ENCODE results near the gene FGG. TPM values are rescaled to one million over a fixed set of nuclear protein-coding genes. Genes with fewer than 3 reads are reported as not detected.

The FGG gene
- total RNA-seq, 4 donors from 2014 or later, result not detected

DNA sequence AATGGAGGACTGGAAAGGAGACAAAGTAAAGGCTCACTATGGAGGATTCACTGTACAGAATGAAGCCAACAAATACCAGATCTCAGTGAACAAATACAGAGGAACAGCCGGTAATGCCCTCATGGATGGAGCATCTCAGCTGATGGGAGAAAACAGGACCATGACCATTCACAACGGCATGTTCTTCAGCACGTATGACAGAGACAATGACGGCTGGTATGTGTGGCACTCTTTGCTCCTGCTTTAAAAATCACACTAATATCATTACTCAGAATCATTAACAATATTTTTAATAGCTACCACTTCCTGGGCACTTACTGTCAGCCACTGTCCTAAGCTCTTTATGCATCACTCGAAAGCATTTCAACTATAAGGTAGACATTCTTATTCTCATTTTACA lies 42.9 kb downstream of the FGG start:
- Histone ChIP-seq H3K9me3 (no peaks in the 10 kb centered on the region), H3K4me3 (no peak overlapping the region), H3K36me3 (no peaks in the 10 kb centered on the region), H3K27ac (no peak overlapping the region), H3K27me3 (no peaks in the 10 kb centered on the region), H3K4me1 (no peaks in the 10 kb centered on the region)
- 88% methylated on average over 5 of the region's 5 CpGs for WGBS, 2 donors
- no peak for DNase-seq (ENCODE audit: low spot score in 2 of 2)
- TF ChIP-seq, protein P1, sequence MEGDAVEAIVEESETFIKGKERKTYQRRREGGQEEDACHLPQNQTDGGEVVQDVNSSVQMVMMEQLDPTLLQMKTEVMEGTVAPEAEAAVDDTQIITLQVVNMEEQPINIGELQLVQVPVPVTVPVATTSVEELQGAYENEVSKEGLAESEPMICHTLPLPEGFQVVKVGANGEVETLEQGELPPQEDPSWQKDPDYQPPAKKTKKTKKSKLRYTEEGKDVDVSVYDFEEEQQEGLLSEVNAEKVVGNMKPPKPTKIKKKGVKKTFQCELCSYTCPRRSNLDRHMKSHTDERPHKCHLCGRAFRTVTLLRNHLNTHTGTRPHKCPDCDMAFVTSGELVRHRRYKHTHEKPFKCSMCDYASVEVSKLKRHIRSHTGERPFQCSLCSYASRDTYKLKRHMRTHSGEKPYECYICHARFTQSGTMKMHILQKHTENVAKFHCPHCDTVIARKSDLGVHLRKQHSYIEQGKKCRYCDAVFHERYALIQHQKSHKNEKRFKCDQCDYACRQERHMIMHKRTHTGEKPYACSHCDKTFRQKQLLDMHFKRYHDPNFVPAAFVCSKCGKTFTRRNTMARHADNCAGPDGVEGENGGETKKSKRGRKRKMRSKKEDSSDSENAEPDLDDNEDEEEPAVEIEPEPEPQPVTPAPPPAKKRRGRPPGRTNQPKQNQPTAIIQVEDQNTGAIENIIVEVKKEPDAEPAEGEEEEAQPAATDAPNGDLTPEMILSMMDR (IDR thresholded peaks at IDR 0.05), result no peak
- TF ChIP-seq EP300 (IDR thresholded peaks at IDR 0.05) (no peak), POLR2A (IDR thresholded peaks at IDR 0.05) (no peak)

DNA sequence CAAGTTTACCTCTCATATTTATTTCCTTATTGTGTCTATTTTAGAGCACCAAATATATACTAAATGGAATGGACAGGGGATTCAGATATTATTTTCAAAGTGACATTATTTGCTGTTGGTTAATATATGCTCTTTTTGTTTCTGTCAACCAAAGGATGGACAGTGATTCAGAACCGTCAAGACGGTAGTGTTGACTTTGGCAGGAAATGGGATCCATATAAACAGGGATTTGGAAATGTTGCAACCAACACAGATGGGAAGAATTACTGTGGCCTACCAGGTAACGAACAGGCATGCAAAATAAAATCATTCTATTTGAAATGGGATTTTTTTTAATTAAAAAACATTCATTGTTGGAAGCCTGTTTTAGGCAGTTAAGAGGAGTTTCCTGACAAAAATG lies 43.4 kb downstream of the FGG start:
- TF ChIP-seq EP300 (IDR thresholded peaks at IDR 0.05), result no peak
- TF ChIP-seq, protein P1 (IDR thresholded peaks at IDR 0.05), result no peak
- TF ChIP-seq POLR2A (IDR thresholded peaks at IDR 0.05), result no peak
- no peak overlapping the region for H3K27ac ChIP-seq
- no peaks in the 10 kb centered on the region for H3K27me3 ChIP-seq
- H3K4me1 ChIP-seq, result no peaks in the 10 kb centered on the region
- no peak for DNase-seq (ENCODE audit: low spot score in 2 of 2)
- no peak overlapping the region for H3K4me3 ChIP-seq
- no peaks in the 10 kb centered on the region for H3K36me3 ChIP-seq
- 31 to 39% methylated on average over 3 of the region's 3 CpGs for WGBS, 2 donors
- no peaks in the 10 kb centered on the region for H3K9me3 ChIP-seq

DNA sequence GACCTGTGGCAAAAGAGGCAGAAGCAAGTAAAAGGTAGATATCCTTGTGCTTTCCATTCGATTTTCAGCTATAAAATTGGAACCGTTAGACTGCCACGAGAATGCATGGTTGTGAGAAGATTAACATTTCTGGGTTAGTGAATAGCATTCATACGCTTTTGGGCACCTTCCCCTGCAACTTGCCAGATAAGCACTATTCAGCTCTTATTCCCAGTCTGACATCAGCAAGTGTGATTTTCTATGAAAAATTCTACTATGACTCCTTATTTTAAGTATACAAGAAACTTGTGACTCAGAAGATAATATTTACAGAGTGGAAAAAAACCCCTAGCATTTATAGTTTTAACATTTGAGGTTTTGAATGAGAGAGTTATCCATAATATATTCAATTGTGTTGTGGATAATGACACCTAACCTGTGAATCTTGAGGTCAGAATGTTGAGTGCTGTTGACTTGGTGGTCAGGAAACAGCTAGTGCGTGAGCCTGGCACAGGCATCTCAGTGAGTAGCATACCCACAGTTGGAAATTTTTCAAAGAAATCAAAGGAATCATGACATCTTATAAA lies 45.7 kb downstream of the FGG start:
- 73 to 84% methylated on average over 5 of the region's 5 CpGs for WGBS, 2 donors
- TF ChIP-seq EP300 (IDR thresholded peaks at IDR 0.05), result no peak
- TF ChIP-seq, protein P1 (IDR thresholded peaks at IDR 0.05), result no peak
- no peak for TF ChIP-seq POLR2A (IDR thresholded peaks at IDR 0.05)

DNA sequence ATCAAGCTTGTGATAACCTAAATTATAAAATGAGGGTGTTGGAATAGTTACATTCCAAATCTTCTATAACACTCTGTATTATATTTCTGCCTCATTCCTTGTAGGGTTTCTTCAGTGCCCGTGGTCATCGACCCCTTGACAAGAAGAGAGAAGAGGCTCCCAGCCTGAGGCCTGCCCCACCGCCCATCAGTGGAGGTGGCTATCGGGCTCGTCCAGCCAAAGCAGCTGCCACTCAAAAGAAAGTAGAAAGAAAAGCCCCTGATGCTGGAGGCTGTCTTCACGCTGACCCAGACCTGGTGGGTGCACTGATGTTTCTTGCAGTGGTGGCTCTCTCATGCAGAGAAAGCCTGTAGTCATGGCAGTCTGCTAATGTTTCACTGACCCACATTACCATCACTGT lies 46.8 kb downstream of the FGG start:
- H3K9me3 ChIP-seq, result no peaks in the 10 kb centered on the region
- H3K27ac ChIP-seq, result no peak overlapping the region
- 87 to 91% methylated on average over 6 of the region's 6 CpGs for WGBS, 2 donors
- no peaks in the 10 kb centered on the region for H3K27me3 ChIP-seq
- no peaks in the 10 kb centered on the region for H3K36me3 ChIP-seq
- TF ChIP-seq POLR2A (IDR thresholded peaks at IDR 0.05), result no peak
- TF ChIP-seq EP300 (IDR thresholded peaks at IDR 0.05), result no peak
- TF ChIP-seq, protein P1 (IDR thresholded peaks at IDR 0.05), result no peak
- H3K4me1 ChIP-seq, result no peaks in the 10 kb centered on the region
- no peak for DNase-seq (ENCODE audit: low spot score in 2 of 2)
- no peak overlapping the region for H3K4me3 ChIP-seq

More for the DNA sequence above, 45.7 kb downstream of the FGG start:
- DNase-seq (ENCODE audit: low spot score in 2 of 2), result no peak
- no peaks in the 10 kb centered on the region for H3K9me3 ChIP-seq
- no peaks in the 10 kb centered on the region for H3K36me3 ChIP-seq
- no peaks in the 10 kb centered on the region for H3K27me3 ChIP-seq
- H3K27ac ChIP-seq, result no peak overlapping the region
- no peak overlapping the region for H3K4me3 ChIP-seq
- H3K4me1 ChIP-seq, result no peaks in the 10 kb centered on the region

DNA sequence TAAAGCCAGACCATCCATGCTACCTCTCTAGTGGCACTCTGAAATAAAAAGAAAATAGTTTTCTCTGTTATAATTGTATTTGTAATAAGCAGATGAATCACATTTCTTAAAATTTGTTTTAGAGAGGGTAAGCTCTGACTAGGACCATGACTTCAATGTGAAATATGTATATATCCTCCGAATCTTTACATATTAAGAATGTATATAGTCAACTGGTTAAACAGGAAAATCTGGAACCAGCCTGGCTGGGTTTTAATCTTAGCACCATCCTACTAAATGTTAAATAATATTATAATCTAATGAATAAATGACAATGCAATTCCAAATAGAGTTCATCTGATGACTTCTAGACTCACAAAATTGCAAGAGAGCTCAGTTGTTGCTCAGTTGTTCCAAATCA lies 48.1 kb downstream of the FGG start:
- Histone ChIP-seq H3K27ac (no peak overlapping the region), H3K9me3 (no peaks in the 10 kb centered on the region), H3K36me3 (no peaks in the 10 kb centered on the region), H3K27me3 (no peaks in the 10 kb centered on the region), H3K4me1 (no peaks in the 10 kb centered on the region), H3K4me3 (no peak overlapping the region)
- TF ChIP-seq EP300 (IDR thresholded peaks at IDR 0.05), result no peak
- WGBS, 2 donors, result 93 to 96% methylated on average over 1 of the region's 1 CpG
- no peak for DNase-seq (ENCODE audit: low spot score in 2 of 2)
